ENCODE data around the gene LRFN2.

LRFN2 gene

DNA sequence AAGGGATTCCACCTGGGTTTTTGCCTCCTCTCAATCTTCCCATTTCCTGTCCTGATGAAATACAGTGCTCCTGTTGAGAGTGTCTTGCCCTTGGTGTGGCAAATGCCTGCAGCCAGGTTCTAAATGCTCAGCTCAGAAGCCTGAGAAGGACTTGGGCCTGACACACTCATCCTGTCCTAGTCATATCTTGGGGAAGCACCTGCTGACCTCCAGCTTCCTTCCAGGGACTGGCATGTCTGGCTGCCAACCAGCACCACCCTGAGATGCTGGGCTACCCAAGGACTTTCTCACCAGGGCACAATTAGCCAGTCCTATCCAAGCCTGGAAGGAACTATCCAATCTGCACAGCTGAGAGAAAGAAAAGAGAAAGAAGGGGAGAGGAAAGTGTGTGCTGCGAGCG is 43.4 kb downstream of the LRFN2 start:
- no peak for DNase-seq (ENCODE audit: low read depth in 3 of 3)

DNA sequence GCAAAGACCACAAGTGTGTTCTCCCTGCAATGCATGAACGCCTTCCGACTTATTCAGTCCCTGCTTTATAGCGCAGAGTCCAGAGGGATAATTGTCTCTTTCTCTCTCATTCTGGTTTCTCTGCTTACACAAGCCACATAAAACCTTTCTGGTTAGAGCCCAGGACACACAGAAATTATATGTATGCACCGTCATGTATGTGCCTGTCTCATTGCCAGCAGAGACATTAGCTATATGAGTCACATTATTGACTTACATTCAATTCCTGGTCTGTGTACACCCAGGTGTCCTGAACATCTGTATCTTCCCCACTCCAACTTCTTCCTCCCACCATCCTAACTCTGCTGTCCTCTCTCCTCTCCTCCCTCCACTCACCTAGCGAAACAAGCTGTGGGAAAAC is 44.0 kb downstream of the LRFN2 start:
- no peak for DNase-seq (ENCODE audit: low read depth in 3 of 3)

DNA sequence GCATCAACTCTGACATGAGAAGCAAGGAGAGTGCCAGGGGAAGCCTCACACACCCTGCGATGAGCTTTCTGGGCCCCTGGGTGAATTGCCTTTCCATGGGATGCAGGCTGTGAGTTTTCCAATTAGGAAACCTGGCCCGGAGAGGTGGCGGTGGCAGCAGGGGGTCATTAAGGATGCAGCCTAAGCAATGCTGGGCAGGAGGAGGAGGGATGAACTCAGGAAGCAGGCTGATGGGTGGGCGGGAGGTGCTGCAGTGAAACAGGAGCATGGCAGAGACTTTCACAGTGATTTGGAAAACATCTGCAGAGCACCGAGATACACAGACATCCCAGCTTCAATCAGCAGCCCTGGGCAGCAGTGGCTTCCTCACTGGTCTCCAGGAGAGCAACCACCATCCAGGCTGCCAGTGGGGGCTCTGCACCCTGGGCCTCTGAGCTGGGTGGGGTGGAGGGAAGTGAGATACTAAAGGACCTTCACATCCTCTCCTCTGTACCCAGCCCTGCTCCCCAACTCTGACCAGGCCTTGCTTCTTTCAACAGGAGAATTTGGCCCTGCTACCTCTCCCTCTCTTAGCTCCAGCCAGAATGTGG is 44.9 kb downstream of the LRFN2 start:
- no peak for DNase-seq (ENCODE audit: low read depth in 3 of 3)

DNA sequence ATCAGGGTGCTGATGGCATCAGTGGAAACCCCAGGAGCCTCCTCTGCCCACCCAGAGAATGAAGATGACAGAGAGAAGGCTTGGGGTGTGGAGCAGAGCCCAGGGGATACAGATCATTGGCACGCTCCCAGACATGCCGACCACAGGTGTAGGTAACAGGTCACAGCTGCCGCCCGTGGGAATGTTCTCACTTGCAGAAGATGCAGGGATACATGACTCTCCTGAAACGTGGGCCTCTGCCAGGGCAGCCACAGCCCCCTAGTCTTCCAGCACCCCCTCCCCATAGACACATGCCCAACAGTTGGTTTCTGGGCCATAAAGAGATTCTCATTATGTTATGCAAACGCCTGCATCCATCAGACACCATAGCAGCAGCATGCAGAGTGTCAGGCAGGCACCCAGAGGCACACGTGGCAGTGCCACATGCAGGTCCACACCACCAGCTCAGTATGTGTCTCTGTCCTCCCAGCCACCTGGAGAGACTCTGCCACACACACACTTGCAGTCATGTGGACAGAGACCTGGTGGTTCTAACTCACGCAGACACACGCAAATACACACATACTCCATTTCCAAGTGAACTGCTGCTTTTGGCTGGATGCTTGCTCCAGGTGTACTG is 45.5 kb downstream of the LRFN2 start:
- DNase-seq (ENCODE audit: low read depth in 3 of 3), result no peak

DNA sequence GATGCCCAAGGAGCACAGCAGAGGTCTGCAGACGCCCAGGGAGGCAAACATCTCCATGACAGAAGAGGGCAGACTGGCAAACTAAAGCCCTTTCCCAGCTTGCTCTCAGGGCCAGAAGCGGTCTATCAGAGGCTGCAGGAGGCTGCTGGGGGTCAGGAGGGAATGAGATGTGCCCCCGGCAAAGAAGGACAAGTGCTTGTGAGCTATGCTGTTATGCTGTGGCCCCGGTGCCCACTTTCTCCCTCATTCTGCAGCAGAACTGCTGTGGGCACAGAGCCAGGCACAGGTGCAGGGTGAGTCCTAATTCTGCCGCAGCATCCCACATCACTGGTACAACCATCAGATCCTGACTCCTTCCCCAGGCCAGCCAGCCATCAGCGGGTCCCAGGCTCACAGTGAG is 46.4 kb downstream of the LRFN2 start:
- no peak for DNase-seq (ENCODE audit: low read depth in 3 of 3)

- no peak for DNase-seq (ENCODE audit: low read depth in 3 of 3)
These were observed 47.3 kb downstream of the LRFN2 start for GRCh38 chr6:40539853-40540252.

DNA sequence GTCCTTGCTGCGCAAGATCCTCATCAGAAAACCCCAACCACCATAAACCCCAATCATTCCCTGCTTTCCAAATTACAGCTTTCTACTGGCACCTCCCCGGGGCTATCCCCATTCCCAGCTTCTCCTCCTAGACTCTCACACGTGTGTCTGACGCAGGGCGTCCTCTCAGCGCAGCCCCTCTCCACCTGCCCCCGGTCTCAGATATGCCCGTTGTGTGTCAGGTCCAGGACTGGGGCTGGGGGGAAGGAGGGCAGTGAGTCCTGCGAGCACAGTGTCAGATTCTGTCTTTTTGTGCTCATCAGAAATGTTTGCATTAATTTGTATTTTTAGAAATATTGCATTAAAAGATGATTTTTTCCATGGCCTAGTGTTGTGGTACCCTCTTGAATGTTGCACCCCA is 48.6 kb downstream of the LRFN2 start:
- no peak for DNase-seq (ENCODE audit: low read depth in 3 of 3)

DNA sequence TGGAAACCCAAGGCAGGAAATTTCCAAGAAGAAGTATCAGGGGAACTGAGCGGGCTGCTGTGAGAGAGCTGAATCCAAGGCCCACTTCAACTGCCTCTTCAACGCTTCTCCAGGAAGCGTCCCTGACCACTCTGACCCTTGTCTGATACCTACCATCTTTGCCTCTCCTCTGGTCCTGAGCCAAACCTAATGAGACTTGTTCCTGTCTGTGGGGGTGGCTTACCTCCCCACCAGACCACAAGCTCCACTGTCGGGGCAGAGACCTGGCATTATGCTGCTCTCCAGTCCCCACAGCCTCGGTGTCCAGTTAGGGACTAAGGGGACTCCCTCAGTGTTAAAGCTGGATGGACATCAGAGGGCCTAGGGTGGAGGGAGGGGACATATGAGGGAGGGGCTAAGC is 49.7 kb downstream of the LRFN2 start:
- DNase-seq (ENCODE audit: low read depth in 3 of 3), result no peak

GRCh38 chr6:40536442-40536841 is 50.7 kb downstream of the LRFN2 start:
- no peak for DNase-seq (ENCODE audit: low read depth in 3 of 3)

DNA sequence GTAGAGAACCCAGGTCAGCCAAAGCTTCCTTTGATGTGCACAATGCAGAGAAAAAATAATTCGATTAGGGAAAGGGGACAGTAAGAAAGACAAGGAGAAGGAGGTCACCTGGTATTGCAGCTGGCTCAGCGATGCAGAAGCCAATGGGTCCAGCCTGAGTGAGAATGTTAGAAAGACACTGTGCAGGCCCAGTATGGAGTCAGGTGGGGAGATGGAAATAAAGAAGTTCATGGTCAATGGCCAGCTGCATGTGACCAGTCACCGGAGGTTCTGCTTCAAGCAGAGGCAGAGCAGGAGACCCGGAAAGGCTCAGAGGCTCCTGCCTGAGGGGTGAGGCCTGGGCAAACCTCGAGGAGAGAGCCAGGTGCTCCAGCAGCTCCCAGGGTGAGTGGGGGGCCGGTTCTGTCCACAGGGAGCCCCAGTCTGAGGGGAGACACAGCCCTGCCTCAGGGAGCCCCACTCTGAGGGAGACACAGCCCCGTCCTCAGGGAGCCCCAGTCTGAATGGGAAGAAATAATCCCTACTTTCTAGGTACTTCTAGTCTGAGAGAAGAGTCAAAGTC is 51.3 kb downstream of the LRFN2 start:
- DNase-seq (ENCODE audit: low read depth in 3 of 3), result no peak

DNA sequence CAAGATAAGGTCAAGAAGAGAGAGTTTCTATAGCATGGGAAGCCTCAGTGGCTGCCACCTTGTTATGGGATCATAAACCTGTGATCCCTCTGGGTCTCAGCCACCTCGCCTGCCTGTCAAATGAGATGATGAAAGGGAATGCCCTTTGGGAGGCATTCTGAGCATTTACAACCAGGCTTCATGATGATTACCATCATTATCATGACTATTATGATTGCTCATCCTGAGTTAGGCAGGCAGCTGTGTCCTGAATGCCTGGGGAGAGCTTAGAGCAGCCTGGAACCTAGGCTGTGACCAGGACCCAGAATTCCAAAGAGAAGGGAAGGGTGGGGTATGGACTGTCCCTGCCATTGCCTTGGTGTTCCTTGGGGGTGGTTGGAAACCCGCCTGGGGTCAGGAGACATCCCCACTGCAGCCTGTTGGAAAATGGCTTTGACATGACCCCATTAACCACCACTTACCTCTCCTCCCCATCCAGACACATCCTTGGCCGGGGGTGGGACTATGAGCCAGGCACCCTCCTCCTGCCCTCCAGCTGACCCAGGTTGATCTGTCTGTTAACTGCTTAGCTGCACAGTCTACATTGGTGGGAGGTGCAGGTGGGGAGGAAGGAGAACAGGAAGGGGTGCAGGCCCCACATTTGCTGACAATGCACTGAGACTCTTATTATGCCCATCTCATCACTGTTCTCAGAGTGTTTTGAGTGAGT is 51.9 kb downstream of the LRFN2 start:
- DNase-seq (ENCODE audit: low read depth in 3 of 3), result no peak

DNA sequence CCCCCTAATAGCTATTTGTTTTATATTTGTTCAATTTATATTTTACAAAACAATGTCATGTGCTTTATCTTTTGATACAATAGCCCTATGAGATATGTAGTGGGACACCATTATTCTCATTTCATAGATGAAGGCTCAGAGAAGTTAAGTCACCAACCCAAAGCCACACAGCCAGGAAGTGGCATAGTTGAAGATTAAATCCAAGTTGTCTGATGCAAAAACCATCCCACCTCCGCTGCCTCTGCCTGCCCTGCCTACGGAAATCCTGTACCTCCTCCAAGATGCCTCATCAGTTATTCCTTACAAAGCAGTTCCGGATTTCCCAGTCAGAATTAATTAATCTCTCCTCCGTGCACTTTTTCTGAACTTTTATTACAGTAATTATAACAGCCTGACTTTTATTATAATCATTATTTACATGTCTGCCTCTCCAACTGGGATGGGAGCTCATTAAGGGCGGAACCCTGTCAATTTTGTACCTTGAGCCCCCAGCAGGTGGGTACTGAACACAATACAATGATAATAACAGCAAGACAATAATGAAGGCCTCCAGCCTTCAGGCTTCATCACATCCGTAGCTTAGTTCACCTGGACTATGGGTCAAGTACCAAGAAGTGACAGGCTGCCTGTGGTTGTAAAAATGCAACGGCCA is 54.7 kb downstream of the LRFN2 start:
- no peak for DNase-seq (ENCODE audit: low read depth in 3 of 3)

GRCh38 chr6:40529919-40530318 is 57.2 kb downstream of the LRFN2 start:
- DNase-seq (ENCODE audit: low read depth in 3 of 3), result no peak

DNA sequence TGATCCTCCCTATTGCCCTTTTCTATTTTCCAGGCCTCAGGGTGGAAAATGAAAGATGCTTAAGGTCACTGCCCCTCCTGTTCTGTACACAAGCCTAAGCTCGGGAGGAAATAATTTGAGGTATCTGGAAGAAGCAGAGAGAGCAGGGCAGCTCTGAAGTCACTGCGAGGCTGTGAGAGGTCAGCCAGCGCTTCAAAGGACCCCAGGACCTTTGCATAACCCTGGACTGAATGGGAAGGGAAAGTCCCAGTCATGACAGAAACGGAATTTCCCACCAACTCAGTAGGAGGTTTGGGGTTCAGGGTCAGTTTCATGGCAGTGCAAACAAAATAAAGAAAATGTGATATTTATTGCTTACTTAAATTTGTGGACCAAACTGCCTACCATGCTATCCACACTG is 58.1 kb downstream of the LRFN2 start:
- no peak for DNase-seq (ENCODE audit: low read depth in 3 of 3)

DNA sequence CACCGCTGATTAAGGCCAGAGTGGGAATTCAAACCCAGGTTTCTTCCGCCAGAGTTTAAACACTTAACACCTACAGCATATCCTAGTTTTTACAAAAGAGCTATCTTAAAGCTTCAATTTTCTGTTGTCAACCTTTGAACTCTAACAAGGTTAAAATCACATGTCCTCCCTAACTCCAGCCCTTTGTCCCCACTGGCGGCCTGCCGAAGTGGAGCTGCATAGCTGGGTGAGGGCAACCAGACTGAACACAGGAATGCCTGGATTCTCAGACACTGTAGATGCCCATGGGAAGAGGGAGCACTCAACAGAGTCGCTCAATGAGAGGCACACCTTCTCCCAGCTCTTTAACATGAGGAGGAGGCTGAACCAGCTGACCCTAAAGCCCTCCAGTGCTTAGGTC is 59.1 kb downstream of the LRFN2 start:
- no peak for DNase-seq (ENCODE audit: low read depth in 3 of 3)

- DNase-seq (ENCODE audit: low read depth in 3 of 3), result no peak
These were observed 61.1 kb downstream of the LRFN2 start for GRCh38 chr6:40526036-40526435.

- DNase-seq (ENCODE audit: low read depth in 3 of 3), result no peak
These were observed 62.2 kb downstream of the LRFN2 start for GRCh38 chr6:40524797-40525585.

DNA sequence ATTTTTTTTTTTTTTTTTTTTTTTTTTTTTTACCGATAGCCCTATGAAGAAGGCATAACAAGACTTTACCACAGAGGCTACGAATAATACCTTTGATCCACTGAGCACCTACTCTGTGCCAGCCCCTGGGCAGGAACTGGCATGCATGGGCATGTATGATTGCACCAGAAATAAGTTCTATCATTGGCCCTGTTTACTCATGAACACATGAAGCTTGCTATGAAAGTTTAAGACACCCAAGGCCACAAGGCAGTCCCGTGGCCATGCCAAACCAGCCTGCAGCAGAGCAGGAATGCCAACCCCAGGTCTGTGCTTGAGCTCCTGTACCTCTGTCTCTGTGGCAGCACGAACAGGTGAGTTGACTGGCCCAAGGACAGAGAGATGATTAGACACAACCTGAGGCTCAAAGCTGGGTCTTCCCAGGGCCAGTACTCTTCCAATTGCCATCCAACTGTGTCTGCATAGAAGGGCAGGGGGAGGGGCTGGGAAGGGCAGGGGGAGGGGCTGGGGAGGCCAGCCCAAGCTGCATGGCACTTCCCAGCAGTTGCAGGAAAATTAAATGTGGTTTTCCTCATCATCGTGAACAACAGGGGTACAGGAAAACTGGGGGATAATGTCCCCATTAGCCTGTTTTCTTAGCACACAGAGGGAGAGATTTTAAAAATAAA is 63.5 kb downstream of the LRFN2 start:
- no peak for DNase-seq (ENCODE audit: low read depth in 3 of 3)

DNA sequence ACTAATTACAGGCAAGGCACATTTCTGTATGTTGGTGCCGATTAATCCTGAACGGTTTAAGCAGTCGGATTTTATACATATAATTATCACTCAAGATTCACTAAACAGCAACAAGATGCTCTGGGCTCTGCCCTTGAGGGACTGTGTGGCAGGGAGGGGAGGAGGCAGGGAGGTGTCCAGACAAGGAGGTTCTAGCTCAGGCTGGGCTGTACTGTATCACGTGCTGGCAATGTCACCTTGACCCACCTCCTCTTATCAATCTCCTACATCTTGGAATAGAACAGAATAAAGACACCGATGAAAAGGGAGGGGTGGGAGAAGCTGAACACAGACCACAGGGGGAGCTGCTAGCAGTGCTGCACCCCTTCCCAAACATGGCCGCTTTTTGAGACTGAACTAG is 65.7 kb downstream of the LRFN2 start:
- DNase-seq (ENCODE audit: low read depth in 3 of 3), result no peak

- no peak for DNase-seq (ENCODE audit: low read depth in 3 of 3)
These were observed 66.5 kb downstream of the LRFN2 start for GRCh38 chr6:40520678-40521077.

DNA sequence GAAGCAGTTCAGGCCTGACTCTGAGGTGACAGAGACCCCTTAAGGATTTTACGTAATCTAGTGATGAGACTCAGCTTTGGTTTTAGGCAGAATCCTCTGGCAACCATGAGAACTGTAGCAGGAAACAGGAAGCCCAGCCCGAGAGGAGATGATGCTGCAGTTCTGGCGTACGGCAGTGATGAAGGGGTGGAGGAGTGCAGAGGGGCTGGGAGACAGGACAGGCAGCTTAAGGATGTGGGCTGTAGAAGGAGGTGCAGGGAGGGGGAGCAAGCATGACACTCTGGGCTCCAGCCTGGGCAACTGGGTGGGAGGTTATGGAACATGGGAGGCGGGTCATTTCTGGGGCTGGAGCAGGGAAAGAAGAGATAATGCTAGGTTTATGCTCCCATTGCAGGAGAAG is 67.1 kb downstream of the LRFN2 start:
- no peak for DNase-seq (ENCODE audit: low read depth in 3 of 3)

Measured in stimulated activated CD4-positive, alpha-beta T cell treated with anti-CD3 and anti-CD28 coated beads, TNF-alpha, amount 100 ng/mL, for 24 hours (primary cell).